ENCODE data around the gene COX15. TPM values are rescaled to one million over a fixed set of nuclear protein-coding genes. Genes with fewer than 3 reads are reported as not detected.

COX15 gene
- total and polyA plus RNA-seq, 2 of the 8 experiments (the other 6 are each of a cell fraction or from before 2014, with no cell fraction given): 17.5 to 36.6 TPM

DNA sequence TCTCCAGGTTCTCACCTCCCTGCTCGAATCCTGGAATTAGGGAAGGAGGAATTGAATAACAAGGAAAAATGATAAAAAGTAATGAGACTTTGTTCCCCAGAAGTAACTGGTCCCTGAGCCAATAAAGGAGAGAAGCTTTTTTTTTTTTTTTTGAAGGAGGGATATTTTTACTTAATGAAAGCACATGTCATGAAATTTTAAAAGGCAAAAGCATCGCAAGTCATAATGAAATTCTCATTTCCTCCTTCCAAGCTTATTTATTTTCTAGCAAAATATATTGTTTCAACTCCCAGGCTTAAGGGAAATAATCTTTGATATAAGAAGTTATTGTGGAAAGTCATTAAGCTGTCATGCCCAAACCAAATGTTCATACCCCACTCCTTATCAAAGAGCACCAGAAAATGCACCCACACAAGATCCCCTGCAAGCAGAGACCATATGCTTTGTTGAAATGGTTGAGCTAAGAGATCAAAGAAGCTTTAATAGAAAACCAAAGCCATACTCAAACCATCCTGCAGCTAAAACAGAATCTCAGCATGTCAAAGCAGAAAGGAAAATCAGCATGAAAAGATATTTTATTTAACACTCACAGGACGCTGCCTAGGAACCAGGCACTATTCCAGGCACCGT is 33.9 kb upstream of the COX15 start (continued):
- no peak for TF ChIP-seq SP2 (IDR thresholded peaks at IDR 0.05; ENCODE audit: low read length)
- no peak for TF ChIP-seq GABPA (IDR thresholded peaks at IDR 0.05; ENCODE audit: borderline replicate concordance, insufficient read depth, low read length)
- no peak for TF ChIP-seq SP4 (IDR thresholded peaks at IDR 0.05; ENCODE audit: low read length)
- no peak for TF ChIP-seq TAF7 (optimal IDR thresholded peaks at IDR 0.05; ENCODE audit: borderline replicate concordance, low read depth, low read length)
